Gastroesophageal sphincter (tissue), 3 donors: ENCODE results near the gene IRF5.

ENCODE experiments used
- POLR2A ChIP-seq, 2 donors: fragments of 450-650 bp; IDR thresholded peaks; one replicate each; pipeline ENCODE4 v1.6.1; 2017; ENCODE audit warnings: antibody characterized with exemption in 2 of 2, mild to moderate bottlenecking in 2 of 2, moderate library complexity in 1 of 2
- TF ChIP-seq, protein P1 (sequence below), 4 experiments: fragments of 200-600 bp in 2 of 4; fragments of 450-650 bp in 2 of 4; sonication (generic) in 1 of 4; IDR thresholded peaks; one replicate each; pipeline ENCODE4 v1.5.1; 2017 to 2019; ENCODE audit warnings: antibody characterized with exemption in 4 of 4, mild to moderate bottlenecking in 2 of 4, moderate library complexity in 2 of 4

DNA sequence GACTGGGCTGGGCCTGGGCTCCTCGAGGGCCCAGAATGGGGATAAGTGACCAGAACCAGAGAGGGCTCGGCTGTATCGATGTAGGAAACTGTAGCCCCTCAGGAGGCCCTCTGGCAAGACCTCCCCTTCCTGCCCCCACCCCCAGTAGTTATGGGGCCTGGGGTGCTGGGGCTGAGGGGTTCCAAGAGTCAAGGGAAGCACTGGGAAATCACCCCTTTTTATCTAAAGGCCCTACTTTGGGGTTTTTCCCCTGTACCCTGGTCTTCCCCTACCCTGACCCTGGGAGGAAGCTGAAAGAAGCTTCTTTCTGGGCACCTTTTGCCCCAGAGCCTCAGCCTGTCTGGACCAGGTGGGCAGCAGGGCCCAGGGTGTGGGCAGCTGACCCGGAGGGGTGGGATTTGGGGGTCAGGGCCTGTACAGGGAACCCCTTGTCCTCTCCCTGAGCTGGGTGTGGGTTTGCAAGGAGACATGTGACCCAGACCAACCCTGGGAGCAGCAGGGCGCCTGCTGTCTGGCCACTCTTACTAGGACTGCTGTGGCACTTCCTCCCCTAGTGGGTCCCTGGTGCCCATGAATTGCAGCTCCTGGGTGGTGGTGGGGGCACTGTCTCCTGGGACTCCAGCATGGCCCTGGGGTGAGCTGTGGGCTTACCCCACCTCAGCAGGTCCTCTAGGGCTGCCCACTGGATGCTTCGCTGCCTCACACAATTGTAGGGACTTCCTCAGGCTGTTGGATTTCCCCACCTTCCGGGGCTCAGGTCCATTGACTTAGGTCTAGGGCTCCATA, 1.5 kb downstream of the IRF5 start:
- TF ChIP-seq, protein P1, sequence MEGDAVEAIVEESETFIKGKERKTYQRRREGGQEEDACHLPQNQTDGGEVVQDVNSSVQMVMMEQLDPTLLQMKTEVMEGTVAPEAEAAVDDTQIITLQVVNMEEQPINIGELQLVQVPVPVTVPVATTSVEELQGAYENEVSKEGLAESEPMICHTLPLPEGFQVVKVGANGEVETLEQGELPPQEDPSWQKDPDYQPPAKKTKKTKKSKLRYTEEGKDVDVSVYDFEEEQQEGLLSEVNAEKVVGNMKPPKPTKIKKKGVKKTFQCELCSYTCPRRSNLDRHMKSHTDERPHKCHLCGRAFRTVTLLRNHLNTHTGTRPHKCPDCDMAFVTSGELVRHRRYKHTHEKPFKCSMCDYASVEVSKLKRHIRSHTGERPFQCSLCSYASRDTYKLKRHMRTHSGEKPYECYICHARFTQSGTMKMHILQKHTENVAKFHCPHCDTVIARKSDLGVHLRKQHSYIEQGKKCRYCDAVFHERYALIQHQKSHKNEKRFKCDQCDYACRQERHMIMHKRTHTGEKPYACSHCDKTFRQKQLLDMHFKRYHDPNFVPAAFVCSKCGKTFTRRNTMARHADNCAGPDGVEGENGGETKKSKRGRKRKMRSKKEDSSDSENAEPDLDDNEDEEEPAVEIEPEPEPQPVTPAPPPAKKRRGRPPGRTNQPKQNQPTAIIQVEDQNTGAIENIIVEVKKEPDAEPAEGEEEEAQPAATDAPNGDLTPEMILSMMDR (IDR thresholded peaks at IDR 0.05) = no peak
- no peak for TF ChIP-seq POLR2A (IDR thresholded peaks at IDR 0.05)
